ENCODE data around the gene DAAM2. TPM values are rescaled to one million over a fixed set of nuclear protein-coding genes. Genes with fewer than 3 reads are reported as not detected.
A peak's percentile ranks its signal among the peaks of the same experiment; 100 is the strongest.

The DAAM2 gene
- total and polyA plus RNA-seq, 2 donors from 2014 or later, result 6.9 to 19.8 TPM

- intact Hi-C loops (cut with DNase I), result no loop called here
- no peak for TF ChIP-seq CTCF (IDR thresholded peaks at IDR 0.05; ENCODE audit: borderline replicate concordance, extremely low read depth, insufficient read depth)
- H3K9me3 ChIP-seq (ENCODE audit: control insufficient read depth in 2 of 3, insufficient read depth in 1 of 3, low read length in 3 of 3), result no peaks in the 10 kb centered on the region
- H3K36me3 ChIP-seq (ENCODE audit: control insufficient read depth in 2 of 3, insufficient read depth in 3 of 3, low read length in 3 of 3), result no peaks in the 10 kb centered on the region
- DNase-seq (no peak), FAIRE-seq (no peak)
- no peak overlapping the region for H3K4me3 ChIP-seq (ENCODE audit: low read length in 3 of 3)
- no peak overlapping the region for H3K9ac ChIP-seq (ENCODE audit: low read length in 3 of 3)
- H3K4me1 ChIP-seq (ENCODE audit: control insufficient read depth in 2 of 3, insufficient read depth in 2 of 3, low read depth in 1 of 3, low read length in 3 of 3), result peaks cover 0 to 5% (median 5%) of the 10 kb centered on the region in 3 donors
- H3K27ac ChIP-seq (ENCODE audit: low read depth in 2 of 2, low read length in 2 of 2), result no peak overlapping the region
- H3K27me3 ChIP-seq (ENCODE audit: control insufficient read depth, insufficient read depth, low read length), result no peaks in the 10 kb centered on the region
These were observed 155.5 kb downstream of the DAAM2 start for GRCh38 chr6:39947611-39948068.

GRCh38 chr6:39948199-39948791 is 156.1 kb downstream of the DAAM2 start:
- DNase-seq (peak in 1 of 5 donors; percentile 14), FAIRE-seq (no peak)
- no peaks in the 10 kb centered on the region for H3K9me3 ChIP-seq (ENCODE audit: control insufficient read depth in 2 of 3, insufficient read depth in 1 of 3, low read length in 3 of 3)
- no peak overlapping the region for H3K9ac ChIP-seq (ENCODE audit: low read length in 3 of 3)
- H3K4me1 ChIP-seq (ENCODE audit: control insufficient read depth in 2 of 3, insufficient read depth in 2 of 3, low read depth in 1 of 3, low read length in 3 of 3), result peaks cover 0 to 5% (median 5%) of the 10 kb centered on the region in 3 donors
- H3K4me3 ChIP-seq (ENCODE audit: low read length in 3 of 3), result no peak overlapping the region
- H3K27ac ChIP-seq (ENCODE audit: low read depth in 2 of 2, low read length in 2 of 2), result no peak overlapping the region
- no peaks in the 10 kb centered on the region for H3K36me3 ChIP-seq (ENCODE audit: control insufficient read depth in 2 of 3, insufficient read depth in 3 of 3, low read length in 3 of 3)
- H3K27me3 ChIP-seq (ENCODE audit: control insufficient read depth, insufficient read depth, low read length), result no peaks in the 10 kb centered on the region
- intact Hi-C loops (cut with DNase I), result no loop called here
- no peak for TF ChIP-seq CTCF (IDR thresholded peaks at IDR 0.05; ENCODE audit: borderline replicate concordance, extremely low read depth, insufficient read depth)

GRCh38 chr6:39950125-39950720 is 158.0 kb downstream of the DAAM2 start:
- Histone ChIP-seq H3K9ac (ENCODE audit: low read length in 3 of 3) (no peak overlapping the region), H3K36me3 (ENCODE audit: control insufficient read depth in 2 of 3, insufficient read depth in 3 of 3, low read length in 3 of 3) (no peaks in the 10 kb centered on the region), H3K9me3 (ENCODE audit: control insufficient read depth in 2 of 3, insufficient read depth in 1 of 3, low read length in 3 of 3) (no peaks in the 10 kb centered on the region), H3K4me3 (ENCODE audit: low read length in 3 of 3) (no peak overlapping the region), H3K27ac (ENCODE audit: low read depth in 2 of 2, low read length in 2 of 2) (no peak overlapping the region), H3K27me3 (ENCODE audit: control insufficient read depth, insufficient read depth, low read length) (no peaks in the 10 kb centered on the region), H3K4me1 (ENCODE audit: control insufficient read depth in 2 of 3, insufficient read depth in 2 of 3, low read depth in 1 of 3, low read length in 3 of 3) (peaks cover 0 to 5% (median 5%) of the 10 kb centered on the region in 3 donors)
- FAIRE-seq (no peak), DNase-seq (no peak)
- no peak for TF ChIP-seq CTCF (IDR thresholded peaks at IDR 0.05; ENCODE audit: borderline replicate concordance, extremely low read depth, insufficient read depth)
- intact Hi-C loops (cut with DNase I), result no loop called here

Data from kidney (tissue), 14 donors.